ENCODE measurements around the gene ABL1.

Gene ABL1

GRCh38 chr9:130920762-130921299 lies 85.8 kb downstream of the ABL1 start:
- H3K27me3 ChIP-seq (ENCODE audit: control insufficient read depth, insufficient read depth, low read length): no peaks in the 10 kb centered on the region

DNA sequence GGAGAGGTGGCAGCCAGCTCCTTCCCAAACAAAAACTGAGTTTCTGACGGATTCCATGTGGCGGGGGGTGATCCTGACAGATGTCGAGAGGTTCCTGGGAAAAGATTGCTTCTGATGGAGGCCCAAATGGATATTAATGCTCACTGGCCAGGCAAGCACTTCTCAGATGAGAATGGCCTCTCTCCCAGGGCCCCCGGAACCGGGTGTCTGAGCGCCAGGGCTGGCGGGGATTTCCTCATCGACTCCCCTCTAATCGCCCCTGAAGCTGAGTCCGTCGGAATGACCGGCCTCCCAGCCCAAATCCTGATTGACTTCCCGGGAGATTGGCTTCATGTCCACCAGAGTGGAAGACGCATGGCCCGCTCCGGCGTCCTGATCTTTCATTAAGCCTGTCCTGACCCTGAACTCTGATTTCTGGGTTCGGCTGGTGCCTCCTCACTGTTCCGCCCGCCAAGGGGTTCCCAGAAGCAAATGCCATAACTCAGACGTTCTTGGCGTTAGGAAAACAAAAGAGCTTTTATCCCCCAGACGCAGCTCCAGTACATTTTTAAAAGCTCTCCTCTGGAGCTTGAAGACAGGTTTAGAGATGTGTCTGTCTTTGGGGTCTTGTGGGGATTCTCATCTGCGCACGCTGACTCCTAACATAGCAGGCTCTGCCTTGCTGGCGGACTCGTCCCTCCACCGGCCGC lies 86.4 kb downstream of the ABL1 start:
- WGBS (ENCODE audit: insufficient coverage, insufficient read length): no CpG with 5 or more reads among the region's 29 CpGs
- Histone ChIP-seq H3K27ac (ENCODE audit: low read length) (no peak overlapping the region), H3K9me3 (ENCODE audit: control insufficient read depth, insufficient read depth, low read length) (no peaks in the 10 kb centered on the region)

More at GRCh38 chr9:130920762-130921299, 85.8 kb downstream of the ABL1 start:
- H3K4me3 ChIP-seq (ENCODE audit: low read length): no peak overlapping the region
- no peaks in the 10 kb centered on the region for H3K9me3 ChIP-seq (ENCODE audit: control insufficient read depth, insufficient read depth, low read length)
- no peaks in the 10 kb centered on the region for H3K36me3 ChIP-seq (ENCODE audit: control insufficient read depth, insufficient read depth, low read length)
- DNase-seq (ENCODE audit: low read depth, low spot score): no peak
- H3K4me1 ChIP-seq (ENCODE audit: control insufficient read depth, insufficient read depth, low read length): no peaks in the 10 kb centered on the region
- no peak overlapping the region for H3K27ac ChIP-seq (ENCODE audit: low read length)
- no CpG with 5 or more reads among the region's 14 CpGs for WGBS (ENCODE audit: insufficient coverage, insufficient read length)

GRCh38 chr9:130921989-130922892 lies 87.2 kb downstream of the ABL1 start:
- Histone ChIP-seq H3K9me3 (ENCODE audit: control insufficient read depth, insufficient read depth, low read length) (no peaks in the 10 kb centered on the region), H3K36me3 (ENCODE audit: control insufficient read depth, insufficient read depth, low read length) (no peaks in the 10 kb centered on the region), H3K4me3 (ENCODE audit: low read length) (no peak overlapping the region), H3K27me3 (ENCODE audit: control insufficient read depth, insufficient read depth, low read length) (no peaks in the 10 kb centered on the region), H3K4me1 (ENCODE audit: control insufficient read depth, insufficient read depth, low read length) (no peaks in the 10 kb centered on the region), H3K27ac (ENCODE audit: low read length) (no peak overlapping the region)
- WGBS (ENCODE audit: insufficient coverage, insufficient read length): no CpG with 5 or more reads among the region's 31 CpGs
- no peak for DNase-seq (ENCODE audit: low read depth, low spot score)

More for the DNA sequence above, 86.4 kb downstream of the ABL1 start:
- Histone ChIP-seq H3K27me3 (ENCODE audit: control insufficient read depth, insufficient read depth, low read length) (no peaks in the 10 kb centered on the region), H3K4me3 (ENCODE audit: low read length) (no peak overlapping the region), H3K36me3 (ENCODE audit: control insufficient read depth, insufficient read depth, low read length) (no peaks in the 10 kb centered on the region), H3K4me1 (ENCODE audit: control insufficient read depth, insufficient read depth, low read length) (no peaks in the 10 kb centered on the region)
- DNase-seq (ENCODE audit: low read depth, low spot score): no peak

GRCh38 chr9:130922893-130923610 lies 88.0 kb downstream of the ABL1 start:
- no peaks in the 10 kb centered on the region for H3K36me3 ChIP-seq (ENCODE audit: control insufficient read depth, insufficient read depth, low read length)
- no peaks in the 10 kb centered on the region for H3K4me1 ChIP-seq (ENCODE audit: control insufficient read depth, insufficient read depth, low read length)
- no peak for DNase-seq (ENCODE audit: low read depth, low spot score)
- no peaks in the 10 kb centered on the region for H3K9me3 ChIP-seq (ENCODE audit: control insufficient read depth, insufficient read depth, low read length)
- H3K27ac ChIP-seq (ENCODE audit: low read length): no peak overlapping the region
- WGBS (ENCODE audit: insufficient coverage, insufficient read length): no CpG with 5 or more reads among the region's 16 CpGs
- H3K4me3 ChIP-seq (ENCODE audit: low read length): no peak overlapping the region
- H3K27me3 ChIP-seq (ENCODE audit: control insufficient read depth, insufficient read depth, low read length): no peaks in the 10 kb centered on the region

GRCh38 chr9:130923611-130924447 lies 88.8 kb downstream of the ABL1 start:
- Histone ChIP-seq H3K4me1 (ENCODE audit: control insufficient read depth, insufficient read depth, low read length) (no peaks in the 10 kb centered on the region), H3K27ac (ENCODE audit: low read length) (no peak overlapping the region), H3K27me3 (ENCODE audit: control insufficient read depth, insufficient read depth, low read length) (no peaks in the 10 kb centered on the region), H3K36me3 (ENCODE audit: control insufficient read depth, insufficient read depth, low read length) (no peaks in the 10 kb centered on the region), H3K9me3 (ENCODE audit: control insufficient read depth, insufficient read depth, low read length) (no peaks in the 10 kb centered on the region), H3K4me3 (ENCODE audit: low read length) (no peak overlapping the region)
- DNase-seq (ENCODE audit: low read depth, low spot score): no peak
- WGBS (ENCODE audit: insufficient coverage, insufficient read length): no CpG with 5 or more reads among the region's 42 CpGs

DNA sequence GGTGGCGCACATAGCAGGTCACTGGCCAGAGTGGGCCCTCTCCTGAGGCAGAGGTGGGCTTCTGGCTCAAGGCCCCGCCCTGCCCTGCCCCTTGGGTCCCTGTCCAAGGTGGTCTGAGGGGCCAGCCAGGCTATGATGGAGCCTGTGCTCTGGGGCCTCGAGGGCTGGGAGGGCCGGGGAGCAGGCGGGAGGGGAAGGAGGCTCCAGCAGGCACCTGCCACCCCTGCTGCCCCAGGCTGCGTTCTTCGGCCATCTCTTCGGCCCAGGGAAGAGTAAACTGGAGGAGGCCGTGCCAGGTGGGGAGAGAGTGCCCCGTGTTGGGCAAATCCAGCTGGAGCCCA lies 89.4 kb downstream of the ABL1 start:
- Histone ChIP-seq H3K4me3 (ENCODE audit: low read length) (no peak overlapping the region), H3K27me3 (ENCODE audit: control insufficient read depth, insufficient read depth, low read length) (no peaks in the 10 kb centered on the region), H3K27ac (ENCODE audit: low read length) (no peak overlapping the region), H3K4me1 (ENCODE audit: control insufficient read depth, insufficient read depth, low read length) (no peaks in the 10 kb centered on the region), H3K9me3 (ENCODE audit: control insufficient read depth, insufficient read depth, low read length) (no peaks in the 10 kb centered on the region), H3K36me3 (ENCODE audit: control insufficient read depth, insufficient read depth, low read length) (no peaks in the 10 kb centered on the region)
- WGBS (ENCODE audit: insufficient coverage, insufficient read length): no CpG with 5 or more reads among the region's 10 CpGs
- DNase-seq (ENCODE audit: low read depth, low spot score): no peak

GRCh38 chr9:130925050-130925678 lies 90.1 kb downstream of the ABL1 start:
- H3K9me3 ChIP-seq (ENCODE audit: control insufficient read depth, insufficient read depth, low read length): no peaks in the 10 kb centered on the region
- no CpG with 5 or more reads among the region's 19 CpGs for WGBS (ENCODE audit: insufficient coverage, insufficient read length)
- no peaks in the 10 kb centered on the region for H3K4me1 ChIP-seq (ENCODE audit: control insufficient read depth, insufficient read depth, low read length)
- H3K27me3 ChIP-seq (ENCODE audit: control insufficient read depth, insufficient read depth, low read length): no peaks in the 10 kb centered on the region
- no peak for DNase-seq (ENCODE audit: low read depth, low spot score)
- H3K36me3 ChIP-seq (ENCODE audit: control insufficient read depth, insufficient read depth, low read length): no peaks in the 10 kb centered on the region
- no peak overlapping the region for H3K4me3 ChIP-seq (ENCODE audit: low read length)
- no peak overlapping the region for H3K27ac ChIP-seq (ENCODE audit: low read length)

- no peak overlapping the region for H3K4me3 ChIP-seq (ENCODE audit: low read length)
- no CpG with 5 or more reads among the region's 10 CpGs for WGBS (ENCODE audit: insufficient coverage, insufficient read length)
- H3K36me3 ChIP-seq (ENCODE audit: control insufficient read depth, insufficient read depth, low read length): no peaks in the 10 kb centered on the region
- DNase-seq (ENCODE audit: low read depth, low spot score): no peak
- no peak overlapping the region for H3K27ac ChIP-seq (ENCODE audit: low read length)
- H3K9me3 ChIP-seq (ENCODE audit: control insufficient read depth, insufficient read depth, low read length): no peaks in the 10 kb centered on the region
- peaks cover under 1% of the 10 kb centered on the region; the same call in 1 of the 2 replicates for H3K4me1 ChIP-seq (ENCODE audit: control insufficient read depth, insufficient read depth, low read length)
- no peaks in the 10 kb centered on the region for H3K27me3 ChIP-seq (ENCODE audit: control insufficient read depth, insufficient read depth, low read length)
Measured at GRCh38 chr9:130927338-130927737, 92.3 kb downstream of the ABL1 start.

DNA sequence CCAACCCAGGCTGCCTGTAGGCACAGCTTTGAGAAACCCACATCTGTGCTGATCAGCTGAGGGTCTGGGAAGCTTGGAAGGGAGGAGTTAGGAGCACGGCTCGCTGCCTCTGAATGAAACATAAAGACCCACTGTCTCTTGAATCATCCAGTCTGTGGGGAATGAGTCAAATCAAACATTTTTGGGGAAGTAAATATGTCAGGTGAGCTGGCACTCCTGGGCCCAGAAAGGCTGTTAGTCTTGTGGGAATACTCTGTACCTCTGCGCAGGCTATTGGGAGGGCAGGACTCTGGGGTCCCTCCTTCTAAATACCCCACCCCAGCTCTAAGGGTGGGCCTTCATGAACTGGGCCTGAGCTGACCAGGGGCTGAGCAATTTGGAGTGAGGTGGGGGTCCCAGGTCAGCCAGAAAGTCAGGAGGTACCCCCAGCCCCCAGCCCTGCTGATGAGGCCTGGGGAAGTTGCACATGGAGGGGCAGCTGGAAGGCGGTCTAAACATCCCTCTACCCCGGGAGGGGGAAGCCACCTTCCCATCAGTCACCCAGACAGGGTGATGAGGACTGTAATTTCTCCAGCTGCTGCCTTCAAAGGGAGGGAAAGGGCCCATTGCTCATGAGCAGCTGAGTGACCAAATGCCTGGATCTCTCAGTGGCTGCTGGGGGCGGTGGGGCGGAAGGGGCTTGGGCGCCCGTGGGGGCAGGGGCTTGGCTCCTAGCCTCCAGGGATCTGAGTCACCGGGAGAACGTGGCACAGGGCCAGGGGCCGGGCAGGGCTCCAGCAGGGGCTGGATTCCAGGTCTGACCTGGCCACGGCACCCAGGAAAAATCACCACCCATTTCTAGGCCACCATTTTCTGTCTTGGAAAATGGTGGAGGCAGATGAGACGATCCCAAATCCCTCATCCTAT lies 93.2 kb downstream of the ABL1 start:
- H3K27ac ChIP-seq (ENCODE audit: low read length): no peak overlapping the region
- WGBS (ENCODE audit: insufficient coverage, insufficient read length): no CpG with 5 or more reads among the region's 14 CpGs
- H3K36me3 ChIP-seq (ENCODE audit: control insufficient read depth, insufficient read depth, low read length): no peaks in the 10 kb centered on the region
- H3K4me3 ChIP-seq (ENCODE audit: low read length): no peak overlapping the region
- H3K9me3 ChIP-seq (ENCODE audit: control insufficient read depth, insufficient read depth, low read length): no peaks in the 10 kb centered on the region
- H3K4me1 ChIP-seq (ENCODE audit: control insufficient read depth, insufficient read depth, low read length): peaks cover 7% of the 10 kb centered on the region
- DNase-seq (ENCODE audit: low read depth, low spot score): no peak
- H3K27me3 ChIP-seq (ENCODE audit: control insufficient read depth, insufficient read depth, low read length): no peaks in the 10 kb centered on the region

Measured in iPS DF 6.9 (cell line).